Spleen (tissue), 11 donors: ENCODE measurements around the gene RPP40. TPM values are rescaled to one million over a fixed set of nuclear protein-coding genes. Genes with fewer than 3 reads are reported as not detected.
"Not testable (repeated sequence)": the region's sequence is repeated elsewhere in the genome, so short reads cannot be mapped to it uniquely, and the experiment has no call there.

Experiments used
- DNase-seq: peaks from one replicate; pipeline ENCODE4 v3.0.0-alpha.2; 2020
- H3K27ac ChIP-seq, 8 donors: fragments of 200-600 bp; sonication (generic) in 7 of 8; 1 replicate in 4 of 8; 2 replicates in 4 of 8; pipeline versions ENCODE4 v1.5.0 to v1.8.0; 2016 to 2021; ENCODE audit warnings: inconsistent platforms in 4 of 8, mild to moderate bottlenecking in 4 of 8, moderate library complexity in 1 of 8
- H3K27me3 ChIP-seq, 7 donors: fragments of 200-600 bp; sonication (generic) in 6 of 7; replicated peaks in 1 of 7; 1 replicate in 4 of 7; 2 replicates in 3 of 7; pipeline versions ENCODE4 v1.5.0 to v1.8.0; 2016 to 2021; ENCODE audit warnings: inconsistent platforms in 3 of 7, mild to moderate bottlenecking in 1 of 7
- H3K36me3 ChIP-seq, 6 donors: fragments of 200-600 bp; sonication (generic) in 5 of 6; 1 replicate in 4 of 6; 2 replicates in 2 of 6; pipeline versions ENCODE4 v1.5.0 to v1.8.0; 2016 to 2021; ENCODE audit warnings: inconsistent platforms in 2 of 6
- H3K4me1 ChIP-seq, 6 donors: fragments of 200-600 bp; sonication (generic) in 5 of 6; 1 replicate in 3 of 6; 2 replicates in 3 of 6; pipeline versions ENCODE4 v1.5.0 to v1.8.0; 2016 to 2021; ENCODE audit warnings: inconsistent platforms in 3 of 6
- H3K4me3 ChIP-seq, 8 donors: fragments of 200-600 bp; sonication (generic) in 7 of 8; 1 replicate in 4 of 8; 2 replicates in 4 of 8; pipeline versions ENCODE4 v1.5.0 to v1.8.0; 2016 to 2021; ENCODE audit warnings: inconsistent platforms in 4 of 8, mild to moderate bottlenecking in 4 of 8, moderate library complexity in 2 of 8
- H3K9me3 ChIP-seq, 8 donors: fragments of 200-600 bp; sonication (generic) in 7 of 8; 1 replicate in 4 of 8; 2 replicates in 4 of 8; pipeline versions ENCODE4 v1.5.0 to v1.8.0; 2016 to 2021; ENCODE audit warnings: inconsistent platforms in 4 of 8
- POLR2A ChIP-seq, 3 donors: fragments of 450-650 bp; IDR thresholded peaks; one replicate each; pipeline ENCODE4 v1.5.1; 2017; ENCODE audit warnings: antibody characterized with exemption in 3 of 3, mild to moderate bottlenecking in 1 of 3
- POLR2AphosphoS5 ChIP-seq, 3 donors: sonication (generic); formaldehyde crosslinking; IDR thresholded peaks; one replicate each; pipeline ENCODE4 v1.5.1; 2017; ENCODE audit warnings: antibody characterized with exemption in 3 of 3
- WGBS, 5 donors: extraction: QIAGEN DNeasy Blood & Tissue Kit in 3 of 5; methylation state at CpG; one replicate each; pipeline versions ENCODE4 v1.1.5 to v1.1.7; 2013 to 2018; 5-methylcytosine and 5-hydroxymethylcytosine counted together
- intact Hi-C: fragments of 100-400 bp; cut with DNase I; formaldehyde crosslinking; loops from one replicate; pipeline ENCODE4 v1.15.0; 2023; ENCODE audit warnings: low total_unique reads
- polyA plus RNA-seq, 3 donors: library from polyadenylated mRNA; stranded (reverse); fragments of 200-250 nt; gene quantifications; one replicate each; pipeline ENCODE4 v1.2.1, GENCODE V29; 2013
- total RNA-seq, 7 donors: library from RNA; depleted of rRNA in 3 of 7; stranded (reverse); fragments of >200 nt in 3 of 7; fragmentation: NEBNext Ultra II Directional in 4 of 7; extraction: Animal tissue kit (Norgen Biotek cat#: 25700) in 4 of 7; gene quantifications; one replicate each; pipeline versions ENCODE4 v1.1.0 to v1.2.1, GENCODE V29; 2016 to 2021
- TF ChIP-seq, protein P1 (sequence below), 11 experiments: fragments of 200-600 bp in 7 of 11; fragments of 450-650 bp in 4 of 11; sonication (generic) in 4 of 11; IDR thresholded peaks in 8 of 11; conservative IDR thresholded peaks in 3 of 11; 1 replicate in 7 of 11; 2 replicates in 4 of 11; pipeline versions ENCODE4 v1.4.0 to v1.8.0; 2016 to 2021; ENCODE audit warnings: antibody characterized with exemption in 11 of 11, inconsistent platforms in 4 of 11, mild to moderate bottlenecking in 1 of 11
- donor health status: healthy with polysubstance abuse.
- donor health status: DM: no; HTN: no; CAD: no; lungs with moderate emphysema.
- donor health status: DM: no; HTN: no; CAD: no.
- donor health status: Bipolar disorder and iron deficiency.
- donor health status: healthy.
- donor health status: DM: no; HTN: no; CAD: no.
- donor health status: DM: yes; HTN: yes; CAD: no.

The RPP40 gene
- total and polyA plus RNA-seq, 10 donors: 4.2 to 16.6 (median 8.7) TPM

DNA sequence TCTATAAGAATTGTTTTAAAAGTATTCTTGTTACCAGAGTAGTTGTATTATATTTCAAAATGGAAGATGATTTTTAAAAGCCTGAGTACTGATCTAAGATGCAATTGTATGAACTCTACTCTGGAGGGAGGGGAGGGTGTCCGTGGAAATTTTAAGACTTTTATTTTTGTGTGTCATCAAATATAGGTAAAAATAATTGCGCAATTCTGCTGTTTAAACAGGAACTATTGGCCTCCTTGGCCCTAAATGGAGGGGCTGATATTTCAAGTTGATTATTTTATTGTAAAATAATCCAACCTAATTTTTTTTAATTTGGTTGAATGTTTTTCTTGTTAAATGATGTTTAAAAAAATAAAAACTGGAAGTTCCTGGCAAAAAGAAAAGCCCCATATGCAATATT is 38.1 kb upstream of the RPP40 start:
- intact Hi-C loops: no loop called here
- DNase-seq: no peak
- Histone ChIP-seq H3K27me3 (no peaks in the 10 kb centered on the region), H3K4me3 (no peak overlapping the region), H3K9me3 (no peaks in the 10 kb centered on the region), H3K27ac (no peak overlapping the region), H3K4me1 (no peaks in the 10 kb centered on the region), H3K36me3 (peaks cover 0 to 7% (median 0%) of the 10 kb centered on the region in 6 donors)
- TF ChIP-seq, protein P1, sequence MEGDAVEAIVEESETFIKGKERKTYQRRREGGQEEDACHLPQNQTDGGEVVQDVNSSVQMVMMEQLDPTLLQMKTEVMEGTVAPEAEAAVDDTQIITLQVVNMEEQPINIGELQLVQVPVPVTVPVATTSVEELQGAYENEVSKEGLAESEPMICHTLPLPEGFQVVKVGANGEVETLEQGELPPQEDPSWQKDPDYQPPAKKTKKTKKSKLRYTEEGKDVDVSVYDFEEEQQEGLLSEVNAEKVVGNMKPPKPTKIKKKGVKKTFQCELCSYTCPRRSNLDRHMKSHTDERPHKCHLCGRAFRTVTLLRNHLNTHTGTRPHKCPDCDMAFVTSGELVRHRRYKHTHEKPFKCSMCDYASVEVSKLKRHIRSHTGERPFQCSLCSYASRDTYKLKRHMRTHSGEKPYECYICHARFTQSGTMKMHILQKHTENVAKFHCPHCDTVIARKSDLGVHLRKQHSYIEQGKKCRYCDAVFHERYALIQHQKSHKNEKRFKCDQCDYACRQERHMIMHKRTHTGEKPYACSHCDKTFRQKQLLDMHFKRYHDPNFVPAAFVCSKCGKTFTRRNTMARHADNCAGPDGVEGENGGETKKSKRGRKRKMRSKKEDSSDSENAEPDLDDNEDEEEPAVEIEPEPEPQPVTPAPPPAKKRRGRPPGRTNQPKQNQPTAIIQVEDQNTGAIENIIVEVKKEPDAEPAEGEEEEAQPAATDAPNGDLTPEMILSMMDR (IDR thresholded peaks at IDR 0.05 in 8 of 11, conservative IDR thresholded peaks at IDR 0.05 in 3 of 11): no peak
- TF ChIP-seq POLR2AphosphoS5 (IDR thresholded peaks at IDR 0.05) (no peak), POLR2A (IDR thresholded peaks at IDR 0.05) (no peak)
- WGBS, 5 donors: 42 to 64% (median 45%) methylated on average over 2 of the region's 2 CpGs

DNA sequence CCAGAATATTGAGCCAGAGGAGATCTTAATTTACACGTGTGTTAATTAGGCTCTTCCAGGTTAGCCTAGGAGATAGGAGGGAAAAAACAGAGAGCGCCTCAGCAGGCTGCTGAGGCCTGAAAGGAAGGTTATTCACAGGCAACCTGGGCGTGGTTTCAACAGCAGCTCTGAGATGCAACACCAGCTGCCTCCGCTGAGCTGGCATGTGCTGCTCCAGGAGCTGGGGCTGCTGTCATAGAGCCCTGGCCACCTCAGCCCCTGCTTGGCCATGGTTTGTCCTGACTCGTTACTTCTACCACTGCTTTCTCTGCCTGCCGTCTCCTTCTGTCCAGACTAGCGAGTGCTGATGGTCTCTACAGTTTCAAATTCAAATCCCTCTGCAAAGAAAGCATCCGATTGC is 32.4 kb upstream of the RPP40 start:
- Histone ChIP-seq H3K9me3 (no peaks in the 10 kb centered on the region), H3K27ac (no peak overlapping the region), H3K4me3 (no peak overlapping the region), H3K36me3 (no peaks in the 10 kb centered on the region), H3K4me1 (peaks cover 0 to 9% (median 0%) of the 10 kb centered on the region in 6 donors), H3K27me3 (no peaks in the 10 kb centered on the region)
- WGBS, 5 donors: 64 to 68% (median 66%) methylated on average over 8 of the region's 8 CpGs
- TF ChIP-seq, protein P1 (IDR thresholded peaks at IDR 0.05 in 8 of 11, conservative IDR thresholded peaks at IDR 0.05 in 3 of 11): no peak
- TF ChIP-seq POLR2AphosphoS5 (IDR thresholded peaks at IDR 0.05): no peak
- no peak for TF ChIP-seq POLR2A (IDR thresholded peaks at IDR 0.05)
- intact Hi-C loops: no loop called here
- DNase-seq: no peak

DNA sequence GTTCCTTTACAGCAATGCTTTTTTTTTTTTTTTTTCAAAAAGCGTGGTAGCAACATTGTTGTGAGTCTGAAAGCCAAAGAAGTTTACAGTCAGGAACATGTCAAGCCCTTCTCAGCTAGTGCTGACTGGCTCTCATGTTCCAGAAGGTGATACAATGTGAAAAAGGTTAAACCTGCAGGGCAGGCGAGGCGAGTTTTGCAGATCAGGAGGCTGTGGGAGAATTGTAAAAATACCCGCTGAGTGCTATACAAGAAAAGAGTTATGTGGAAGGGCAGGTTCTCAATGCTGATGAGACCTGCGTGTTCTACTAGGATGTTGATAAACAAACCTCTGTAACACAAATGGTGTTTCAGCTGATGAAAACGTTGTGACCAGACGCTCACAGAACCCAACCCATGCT is 30.9 kb upstream of the RPP40 start:
- DNase-seq: no peak
- 68 to 89% (median 82%) methylated on average over 7 of the region's 7 CpGs for WGBS, 5 donors
- TF ChIP-seq POLR2A (IDR thresholded peaks at IDR 0.05): no peak
- Histone ChIP-seq H3K4me1 (peaks cover 0 to 18% (median 0%) of the 10 kb centered on the region in 6 donors), H3K27ac (no peak overlapping the region), H3K36me3 (no peaks in the 10 kb centered on the region), H3K9me3 (no peaks in the 10 kb centered on the region), H3K4me3 (no peak overlapping the region), H3K27me3 (no peaks in the 10 kb centered on the region)
- intact Hi-C loops: no loop called here

DNA sequence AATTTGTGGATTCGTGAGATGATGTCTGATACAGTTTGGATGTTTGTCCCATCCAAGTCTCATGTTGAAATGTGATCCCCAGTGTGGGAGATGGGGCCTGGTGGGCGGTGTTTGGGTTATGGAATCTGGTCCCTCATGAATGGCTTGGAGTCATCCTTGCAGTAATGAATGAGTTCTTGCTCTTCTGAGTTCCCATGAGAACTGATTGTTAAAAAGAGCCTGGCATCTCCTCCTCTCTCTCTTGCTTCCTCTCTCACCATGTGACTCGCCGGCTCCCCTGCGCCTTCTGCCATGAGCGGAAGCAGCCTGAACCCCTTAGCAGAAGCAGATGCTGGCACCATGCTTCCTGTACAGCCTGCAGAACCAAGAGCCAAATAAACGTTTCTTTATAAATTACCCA is 30.5 kb upstream of the RPP40 start:
- WGBS, 5 donors: 35 to 62% (median 50%) methylated on average over 7 of the region's 7 CpGs
- TF ChIP-seq, protein P1 (IDR thresholded peaks at IDR 0.05 in 8 of 11, conservative IDR thresholded peaks at IDR 0.05 in 3 of 11): no peak
- TF ChIP-seq POLR2AphosphoS5 (IDR thresholded peaks at IDR 0.05): no peak
- no peak for TF ChIP-seq POLR2A (IDR thresholded peaks at IDR 0.05)
- H3K27ac ChIP-seq: no peak overlapping the region
- H3K4me3 ChIP-seq: no peak overlapping the region
- H3K4me1 ChIP-seq: peaks cover 0 to 18% (median 0%) of the 10 kb centered on the region in 6 donors
- H3K27me3 ChIP-seq: no peaks in the 10 kb centered on the region
- no peaks in the 10 kb centered on the region for H3K36me3 ChIP-seq
- intact Hi-C loops: no loop called here
- no peak for DNase-seq
- no peaks in the 10 kb centered on the region for H3K9me3 ChIP-seq

DNA sequence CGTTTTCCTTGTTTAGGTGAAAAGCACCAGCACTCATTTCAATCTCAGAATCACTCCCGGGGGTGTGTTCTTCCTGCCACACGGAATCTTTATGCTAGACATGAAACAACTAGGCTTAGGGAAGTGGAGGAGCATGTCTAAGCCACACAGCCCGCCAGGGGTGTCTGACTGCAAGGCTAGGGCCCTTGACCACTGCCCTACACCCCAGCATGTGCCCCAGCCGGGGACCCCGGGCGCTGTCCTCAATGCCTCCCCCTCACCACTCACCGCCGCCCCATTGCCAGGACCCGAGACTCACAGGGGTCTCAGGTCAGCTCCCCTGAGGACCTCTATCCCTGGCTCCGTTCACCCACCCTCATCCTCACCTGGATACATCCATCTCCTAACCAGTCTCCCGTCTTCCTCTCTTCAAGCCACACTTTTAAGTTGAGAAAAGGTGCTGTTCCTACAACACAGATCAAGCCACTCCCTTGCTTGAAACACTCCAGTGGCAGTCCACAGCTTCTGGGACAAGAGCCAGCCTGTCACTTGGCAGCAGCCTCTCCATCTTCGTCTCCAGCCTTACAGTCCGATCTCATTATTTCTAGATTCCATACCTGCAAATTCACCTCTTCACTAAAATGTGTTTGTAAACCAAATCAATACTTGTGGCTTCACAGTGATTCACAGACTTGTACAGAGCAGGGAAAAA is 29.5 kb upstream of the RPP40 start:
- H3K36me3 ChIP-seq, DNase-seq, H3K27me3 ChIP-seq, intact Hi-C loops, H3K27ac ChIP-seq, H3K9me3 ChIP-seq: not testable (repeated sequence)
- peaks cover 0 to 18% (median 0%) of the 10 kb centered on the region in 6 donors for H3K4me1 ChIP-seq
- 69 to 80% (median 76%) methylated on average over 10 to 14 of the region's 14 CpGs for WGBS, 5 donors
- peak overlapping the region in 1 of 8 donors; percentile 50 for H3K4me3 ChIP-seq

DNA sequence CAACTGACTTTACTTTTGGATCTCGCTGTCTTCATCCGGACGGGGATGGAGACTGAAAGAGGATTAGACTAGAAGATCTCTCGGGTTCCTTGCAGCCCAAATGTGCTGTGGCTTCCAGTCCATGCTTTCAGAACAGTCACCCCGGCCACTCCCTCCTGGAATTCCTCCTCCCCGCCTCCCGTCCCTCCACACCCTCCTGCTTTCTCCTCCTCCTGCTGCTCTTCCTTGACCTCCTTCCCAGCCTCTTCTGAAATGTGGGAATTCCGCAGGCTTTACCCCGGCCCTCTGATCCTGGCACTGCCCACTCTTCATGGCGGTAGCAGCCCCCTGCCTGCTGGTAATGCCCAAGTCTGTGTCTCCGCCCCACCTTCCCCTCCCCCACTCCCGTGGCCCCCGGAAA is 28.9 kb upstream of the RPP40 start:
- H3K27me3 ChIP-seq, DNase-seq, H3K9me3 ChIP-seq, intact Hi-C loops, H3K36me3 ChIP-seq: not testable (repeated sequence)
- WGBS, 5 donors: 59 to 79% (median 75%) methylated on average over 13 of the region's 13 CpGs
- Histone ChIP-seq H3K4me3 (peak overlapping the region in 3 of 8 donors; percentile 13 to 50 (median 22)), H3K4me1 (peaks cover 0 to 18% (median 0%) of the 10 kb centered on the region in 6 donors), H3K27ac (peak overlapping the region in 1 of 8 donors; percentile 31)
